ENCODE data around the gene COQ8A.
"Not testable (repeated sequence)": the region's sequence is repeated elsewhere in the genome, so short reads cannot be mapped to it uniquely, and the experiment has no call there.

COQ8A gene

GRCh38 chr1:226929260-226930111 lies 10.6 kb upstream of the COQ8A start:
- DNase-seq = not testable (repeated sequence)

GRCh38 chr1:226934483-226935237 lies 5.4 kb upstream of the COQ8A start:
- no peak for DNase-seq

GRCh38 chr1:226937940-226938725 lies 2.0 kb upstream of the COQ8A start:
- DNase-seq = peak; percentile 81 to 92 (median 88)

DNA sequence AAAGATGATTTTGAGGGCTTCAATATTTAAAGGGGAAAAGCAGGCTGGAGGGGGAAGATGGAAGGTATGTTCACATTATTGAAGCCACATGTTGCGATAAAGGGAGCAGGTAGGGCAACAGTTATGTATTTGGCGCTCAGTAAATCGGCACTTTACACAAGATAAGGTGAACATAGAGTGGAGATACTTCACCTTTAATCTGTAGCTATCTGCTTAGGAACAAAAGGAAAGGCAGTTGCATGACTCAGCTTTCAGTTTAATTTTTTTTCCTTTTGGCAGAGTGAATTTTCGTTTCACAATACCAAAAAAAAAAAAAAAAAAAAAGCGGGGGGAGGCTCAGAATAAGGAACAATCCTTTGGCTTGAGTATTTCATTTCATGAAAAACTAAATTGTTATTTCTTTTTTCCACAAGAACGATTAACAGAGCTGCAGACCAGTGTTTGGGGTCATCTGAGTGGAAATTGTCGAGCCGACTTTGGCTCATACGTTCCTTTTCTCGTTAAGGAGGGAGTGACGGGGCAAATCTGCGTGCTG lies 1.1 kb upstream of the COQ8A start:
- DNase-seq = peak in 3 of 4 experiments; percentile 37 to 78 (median 74)

DNA sequence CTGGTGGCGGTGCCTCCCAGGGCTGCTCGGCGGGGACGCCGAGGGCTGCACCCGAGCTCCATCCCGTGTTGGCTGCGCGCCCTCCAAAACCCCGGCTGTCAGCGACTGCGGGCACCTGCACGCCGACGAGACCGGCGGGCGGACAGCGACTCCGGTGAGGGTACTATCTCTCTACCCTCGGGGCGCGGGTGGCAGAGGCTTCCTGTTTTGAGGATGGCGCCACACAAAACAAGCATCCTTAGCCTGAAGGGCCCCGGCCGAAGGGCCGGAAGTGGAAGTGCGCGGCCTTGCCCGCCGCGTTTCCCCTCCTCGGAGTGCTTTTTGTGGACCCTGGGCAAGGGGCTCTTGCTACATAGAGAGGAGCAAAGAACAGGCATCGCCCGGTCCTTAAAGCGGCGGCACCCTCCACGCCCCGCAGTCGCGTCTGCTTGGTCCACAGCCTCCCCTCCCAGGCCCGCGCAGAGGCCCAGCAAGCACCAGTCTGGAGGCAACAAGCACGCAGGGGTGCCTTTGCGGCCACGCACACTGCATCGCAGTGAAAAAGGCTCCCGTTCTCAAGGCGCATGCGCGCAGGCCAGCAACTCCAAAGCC lies 561 bp upstream of the COQ8A start:
- DNase-seq = peak; percentile 74 to 87 (median 83)

DNA sequence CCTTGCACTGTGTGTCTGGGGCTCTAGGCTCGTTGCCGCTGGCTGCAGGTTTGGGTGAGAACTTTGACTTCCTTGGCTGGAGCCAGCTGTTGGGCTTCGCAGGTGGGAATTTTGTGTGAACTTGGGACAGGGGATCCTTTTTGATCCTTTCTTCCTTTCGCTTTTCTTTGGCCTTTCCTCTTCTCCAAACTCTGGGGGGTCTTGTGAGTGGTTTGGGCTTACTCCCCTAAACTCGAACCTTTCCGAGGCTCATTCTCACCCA lies 643 bp downstream of the COQ8A start:
- no peak for DNase-seq

GRCh38 chr1:226942392-226942791 lies 2.3 kb downstream of the COQ8A start:
- peak in 1 of 4 experiments; percentile 21 for DNase-seq

- peak in 1 of 4 experiments; percentile 22 for DNase-seq
Measured at GRCh38 chr1:226943156-226943555, 3.1 kb downstream of the COQ8A start.

DNA sequence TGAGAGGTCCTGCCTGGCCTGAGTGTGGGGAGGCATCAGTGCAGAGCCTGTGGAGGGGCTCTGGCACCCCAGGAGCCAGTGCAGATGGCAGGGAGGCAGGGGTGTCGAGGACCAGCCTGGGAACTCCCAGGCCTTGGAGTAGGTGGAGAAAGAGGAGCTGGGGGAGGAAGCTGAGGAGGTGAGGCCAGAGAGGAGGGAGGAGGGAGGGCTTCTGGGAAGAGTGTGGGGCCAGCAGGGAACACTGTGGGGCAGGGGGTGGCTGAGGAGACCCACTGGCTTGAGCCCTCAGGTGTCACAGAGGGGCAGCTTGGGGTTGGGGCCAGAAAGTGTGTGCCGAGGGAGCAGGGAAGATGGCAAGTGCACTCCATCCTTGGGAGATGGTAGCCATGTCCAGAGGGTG lies 3.8 kb downstream of the COQ8A start:
- DNase-seq = no peak

DNA sequence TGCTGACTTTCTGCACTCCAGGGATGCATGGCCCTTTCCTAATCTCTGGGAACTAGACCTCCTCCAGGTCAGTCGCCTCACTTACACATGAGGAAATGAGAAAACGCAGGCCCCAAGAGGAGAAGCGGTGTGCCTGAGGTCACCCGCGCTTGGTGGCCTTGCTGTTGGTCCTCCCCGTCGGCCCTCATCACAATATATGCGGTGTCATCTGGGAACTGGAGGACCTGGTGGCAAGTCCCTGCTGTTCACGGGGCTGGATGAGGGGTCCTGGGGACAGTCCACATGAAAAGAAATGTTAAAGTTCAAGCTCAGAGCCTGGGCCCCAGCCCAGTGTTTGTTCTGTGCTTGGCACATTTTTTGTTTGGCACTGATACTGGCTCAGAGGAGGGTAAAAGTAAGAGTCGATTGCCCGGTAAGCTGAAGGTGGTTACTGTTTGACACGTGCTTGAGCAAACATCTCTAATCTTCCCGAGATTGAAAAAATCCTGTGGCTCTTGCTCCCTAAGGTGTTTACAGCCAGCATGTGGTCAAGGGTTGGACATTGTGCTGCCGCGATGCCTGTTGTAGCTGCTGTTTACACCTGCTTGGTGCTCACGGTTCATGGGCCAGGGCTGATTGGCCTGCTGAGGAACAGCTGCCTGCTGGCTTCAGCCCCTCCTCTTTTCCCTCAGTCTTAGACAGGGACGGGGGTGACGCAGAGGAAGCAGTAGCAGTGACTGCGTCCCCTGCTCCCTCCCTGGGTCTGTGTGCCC lies 5.2 kb downstream of the COQ8A start:
- no peak for DNase-seq

DNA sequence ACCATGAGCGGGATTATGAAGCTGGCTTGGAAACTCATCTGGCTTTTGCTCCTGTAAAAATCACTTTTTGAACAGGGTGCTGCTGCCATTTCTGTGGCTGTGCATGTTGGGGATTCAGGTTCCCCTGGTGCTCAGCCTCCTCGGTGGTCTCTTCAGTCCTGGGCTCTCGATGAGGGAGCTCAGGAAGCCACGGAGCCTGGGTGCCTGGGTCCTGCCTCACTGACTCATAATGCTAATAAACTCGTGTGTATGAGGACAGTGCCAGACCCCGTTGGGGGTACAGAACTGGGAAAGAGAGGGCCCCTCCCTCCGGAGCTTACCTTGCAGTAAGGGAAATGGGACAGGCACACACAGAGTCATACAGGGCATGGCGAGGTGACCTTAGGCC lies 5.8 kb downstream of the COQ8A start:
- DNase-seq = no peak

GRCh38 chr1:226946285-226946684 lies 6.2 kb downstream of the COQ8A start:
- DNase-seq = no peak

GRCh38 chr1:226946841-226947240 lies 6.7 kb downstream of the COQ8A start:
- DNase-seq = no peak

DNA sequence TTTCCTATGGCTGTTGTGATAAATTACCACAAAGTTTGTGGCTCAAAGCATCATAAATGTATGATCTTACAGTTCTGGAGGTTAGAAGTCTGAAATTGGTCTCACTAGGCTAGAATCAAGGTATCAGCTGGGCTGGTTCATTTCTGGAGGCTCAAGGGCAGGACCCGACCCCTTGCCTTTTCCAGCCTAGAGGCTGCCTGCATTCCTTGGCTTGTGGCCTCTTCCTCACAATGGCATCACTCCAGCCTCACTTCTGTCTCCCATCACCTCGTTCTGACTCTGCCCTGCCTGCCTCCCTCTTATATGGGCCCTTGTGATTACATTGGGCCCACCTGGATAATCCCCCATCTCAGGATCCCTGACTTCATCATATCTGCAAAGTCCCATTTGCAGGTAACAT lies 8.0 kb downstream of the COQ8A start:
- DNase-seq = no peak

GRCh38 chr1:226948480-226948879 lies 8.4 kb downstream of the COQ8A start:
- no peak for DNase-seq

- DNase-seq = no peak
Measured at GRCh38 chr1:226948996-226949395, 8.9 kb downstream of the COQ8A start.

GRCh38 chr1:226949401-226949800 lies 9.3 kb downstream of the COQ8A start:
- DNase-seq = no peak

DNA sequence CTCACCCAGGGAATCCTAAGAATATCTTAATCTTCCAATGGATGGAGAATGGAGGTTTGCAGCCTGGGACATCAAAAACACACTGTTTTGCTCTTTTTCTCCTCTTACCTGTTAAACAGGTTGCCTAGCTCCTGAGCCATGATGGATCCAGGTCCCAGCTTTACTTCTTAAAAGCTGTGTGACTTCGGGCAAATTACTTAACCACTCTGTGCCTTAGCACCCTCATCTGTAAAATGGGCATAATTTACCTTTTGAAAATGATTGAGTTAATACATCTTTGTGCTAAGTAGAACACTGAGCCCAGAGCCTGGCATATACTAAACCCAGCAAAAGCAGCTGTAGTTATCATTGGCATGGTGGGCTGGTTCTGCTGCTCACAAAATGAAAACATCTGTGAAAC lies 10.2 kb downstream of the COQ8A start:
- DNase-seq = no peak

GRCh38 chr1:226950871-226951270 lies 10.8 kb downstream of the COQ8A start:
- no peak for DNase-seq

DNA sequence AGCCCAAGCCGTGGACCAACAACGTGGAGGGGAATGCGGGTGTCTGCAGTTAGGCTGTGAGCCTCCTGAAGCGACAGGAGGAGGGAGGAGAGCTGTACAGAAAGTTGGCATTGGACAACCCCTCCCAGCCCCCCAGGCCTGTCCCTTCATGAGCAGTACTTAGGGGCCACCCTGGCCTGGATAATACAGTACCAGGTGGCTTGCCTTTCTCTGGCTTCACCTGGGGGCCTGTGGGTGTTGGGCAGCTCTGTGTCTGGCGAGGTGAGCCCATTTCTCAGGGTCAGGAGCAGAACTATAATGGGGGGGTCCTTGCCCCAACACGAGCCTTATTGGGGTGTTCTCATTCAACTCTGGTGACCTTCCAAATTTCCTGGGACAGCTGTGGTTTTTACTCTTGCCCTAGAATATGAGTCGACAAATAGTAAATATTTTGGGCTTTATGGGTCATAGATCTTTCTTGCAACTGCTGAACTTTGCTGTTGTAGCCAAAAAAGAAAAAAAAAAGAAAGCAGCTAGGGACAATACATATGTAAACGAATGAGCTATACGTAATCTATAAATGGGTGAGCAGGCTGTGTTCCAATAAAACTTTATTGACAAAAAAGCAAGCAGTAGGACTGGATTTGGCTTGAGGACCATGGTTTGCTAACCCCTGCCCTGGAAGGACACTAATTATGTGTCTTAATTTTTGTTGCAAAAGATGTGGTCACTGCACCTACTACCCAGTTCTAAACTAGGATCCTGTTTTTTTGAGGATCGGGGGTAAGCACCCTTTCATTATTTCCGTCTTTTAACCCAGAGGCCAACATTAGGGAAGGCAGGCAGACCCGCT lies 11.4 kb downstream of the COQ8A start:
- peak; percentile 7 to 48 (median 36) for DNase-seq

DNA sequence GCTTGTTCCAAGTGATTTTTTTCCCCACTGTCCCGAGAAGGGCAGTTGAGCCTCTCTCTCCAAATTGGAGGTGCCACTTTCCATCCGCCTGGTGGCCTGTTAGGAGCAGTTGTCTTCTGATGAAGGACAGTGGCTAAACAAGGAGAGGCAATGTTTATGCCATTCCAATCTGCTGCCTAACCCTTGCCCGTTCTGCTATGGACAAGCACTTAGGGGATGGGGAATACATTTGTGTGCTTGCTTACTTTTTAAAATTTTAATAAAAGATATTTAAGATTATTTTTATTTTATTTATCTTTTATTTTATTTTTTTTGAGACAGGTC lies 12.0 kb downstream of the COQ8A start:
- no peak for DNase-seq

Data from suppressor macrophage (primary cell).